Endothelial cell (in vitro differentiated cells): ENCODE data around the gene AP1B1. TPM values are rescaled to one million over a fixed set of nuclear protein-coding genes. Genes with fewer than 3 reads are reported as not detected.

ENCODE experiments used
- DNase-seq: peaks from one replicate; pipeline ENCODE4 v3.0.0; 2021; ENCODE audit warnings: low spot score
- H3K27ac Mint-ChIP-seq: one replicate; pipeline ENCODE4 v1.8.0; 2021; ENCODE audit warnings: mixed read lengths, inconsistent platforms; ENCODE audit not compliant: unreplicated experiment
- H3K27me3 Mint-ChIP-seq: one replicate; pipeline ENCODE4 v1.8.0; 2021; ENCODE audit warnings: mild to moderate bottlenecking, moderate library complexity, mixed read lengths, inconsistent platforms; ENCODE audit not compliant: unreplicated experiment
- H3K36me3 Mint-ChIP-seq: one replicate; pipeline ENCODE4 v1.8.0; 2021; ENCODE audit warnings: mild to moderate bottlenecking, low read depth, mixed read lengths, inconsistent platforms; ENCODE audit not compliant: unreplicated experiment
- H3K4me1 Mint-ChIP-seq: one replicate; pipeline ENCODE4 v1.8.0; 2021; ENCODE audit warnings: mild to moderate bottlenecking, mixed read lengths, inconsistent platforms; ENCODE audit not compliant: unreplicated experiment
- H3K4me3 Mint-ChIP-seq: one replicate; pipeline ENCODE4 v1.8.0; 2021; ENCODE audit warnings: mild to moderate bottlenecking, mixed read lengths, inconsistent platforms; ENCODE audit not compliant: unreplicated experiment
- H3K9me3 Mint-ChIP-seq: one replicate; pipeline ENCODE4 v1.8.0; 2021; ENCODE audit warnings: mixed read lengths, inconsistent platforms; ENCODE audit not compliant: unreplicated experiment
- long read RNA-seq: library from polyadenylated mRNA; unstranded; transcript quantifications from one replicate; pipeline ENCODE4 v2.0.0, GENCODE V29; 2020; ENCODE audit not compliant: unreplicated experiment
- total RNA-seq: library from RNA; stranded (reverse); fragmentation: NEBNext Ultra II Directional; extraction: Animal tissue kit (Norgen Biotek cat#: 25700); gene quantifications from one replicate; pipeline ENCODE4 v1.2.1, GENCODE V29; 2021; ENCODE audit not compliant: unreplicated experiment
- TF ChIP-seq, protein P1 (sequence below): fragments of 200-600 bp; sonication (generic); IDR thresholded peaks from one replicate; pipeline ENCODE4 v1.5.0; 2021; ENCODE audit warnings: antibody characterized with exemption; ENCODE audit not compliant: unreplicated experiment

AP1B1 gene
- total RNA-seq = 316 TPM
- long read RNA-seq, full-length matches to known transcripts = 30 of 72 reads
- long read RNA-seq, partial matches to known transcripts = 28 of 72 reads
- long read RNA-seq, other reads (novel, unspliced or antisense) = 14 of 72 reads

- TF ChIP-seq, protein P1, sequence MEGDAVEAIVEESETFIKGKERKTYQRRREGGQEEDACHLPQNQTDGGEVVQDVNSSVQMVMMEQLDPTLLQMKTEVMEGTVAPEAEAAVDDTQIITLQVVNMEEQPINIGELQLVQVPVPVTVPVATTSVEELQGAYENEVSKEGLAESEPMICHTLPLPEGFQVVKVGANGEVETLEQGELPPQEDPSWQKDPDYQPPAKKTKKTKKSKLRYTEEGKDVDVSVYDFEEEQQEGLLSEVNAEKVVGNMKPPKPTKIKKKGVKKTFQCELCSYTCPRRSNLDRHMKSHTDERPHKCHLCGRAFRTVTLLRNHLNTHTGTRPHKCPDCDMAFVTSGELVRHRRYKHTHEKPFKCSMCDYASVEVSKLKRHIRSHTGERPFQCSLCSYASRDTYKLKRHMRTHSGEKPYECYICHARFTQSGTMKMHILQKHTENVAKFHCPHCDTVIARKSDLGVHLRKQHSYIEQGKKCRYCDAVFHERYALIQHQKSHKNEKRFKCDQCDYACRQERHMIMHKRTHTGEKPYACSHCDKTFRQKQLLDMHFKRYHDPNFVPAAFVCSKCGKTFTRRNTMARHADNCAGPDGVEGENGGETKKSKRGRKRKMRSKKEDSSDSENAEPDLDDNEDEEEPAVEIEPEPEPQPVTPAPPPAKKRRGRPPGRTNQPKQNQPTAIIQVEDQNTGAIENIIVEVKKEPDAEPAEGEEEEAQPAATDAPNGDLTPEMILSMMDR = no peak
- Mint-ChIP-seq H3K4me3 (peak within 1 kb of the TSS; percentile 94), H3K27ac (peak within 1 kb of the TSS; percentile 83), H3K9me3 (no peaks in the 10 kb centered on the region), H3K27me3 (peaks cover 2% of the 10 kb centered on the region), H3K36me3 (peaks cover 22% of the 10 kb centered on the region), H3K4me1 (peaks cover 58% of the 10 kb centered on the region)
- DNase-seq = peak; percentile 88
Measured at GRCh38 chr22:29387921-29388758, at the start of gene AP1B1. Gene AP1B1, minus strand, starts transcription at chr22:29388570. Its CDS starts 21,327 bp downstream, at chr22:29367243.

- Mint-ChIP-seq H3K4me1 (peaks cover 7% of the 10 kb centered on the region), H3K36me3 (no peaks in the 10 kb centered on the region), H3K9me3 (no peaks in the 10 kb centered on the region), H3K27ac (no peak overlapping the region), H3K4me3 (no peak overlapping the region), H3K27me3 (no peaks in the 10 kb centered on the region)
- TF ChIP-seq, protein P1 = no peak
- no peak for DNase-seq
Measured at GRCh38 chr22:29435236-29436136, 47.1 kb upstream of the AP1B1 start.

DNA sequence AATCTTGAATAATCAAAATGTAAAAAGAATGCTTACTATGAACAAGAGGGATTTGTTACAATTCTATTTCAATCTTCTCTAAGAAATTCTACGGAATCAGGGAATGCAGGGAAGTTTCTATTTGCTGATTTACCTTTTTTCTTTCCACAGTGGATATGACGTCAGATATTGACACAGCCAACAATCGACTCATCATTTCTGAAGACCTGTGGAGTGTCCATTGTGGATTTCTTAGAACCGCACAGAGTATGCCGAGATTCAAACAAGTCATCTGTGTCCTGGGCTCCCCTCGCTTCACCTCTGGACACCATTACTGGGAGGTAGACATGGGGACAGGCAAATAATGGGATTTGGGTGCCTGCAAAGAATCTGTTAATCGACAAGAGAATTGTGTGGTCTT is 45.9 kb upstream of the AP1B1 start:
- H3K4me3 Mint-ChIP-seq = no peak overlapping the region
- no peak for DNase-seq
- TF ChIP-seq, protein P1 = no peak
- H3K4me1 Mint-ChIP-seq = peaks cover 7% of the 10 kb centered on the region
- H3K27me3 Mint-ChIP-seq = no peaks in the 10 kb centered on the region
- no peaks in the 10 kb centered on the region for H3K36me3 Mint-ChIP-seq
- H3K27ac Mint-ChIP-seq = no peak overlapping the region
- H3K9me3 Mint-ChIP-seq = no peaks in the 10 kb centered on the region

GRCh38 chr22:29433856-29434255 is 45.5 kb upstream of the AP1B1 start:
- Mint-ChIP-seq H3K4me3 (no peak overlapping the region), H3K27ac (no peak overlapping the region), H3K4me1 (peaks cover 7% of the 10 kb centered on the region), H3K36me3 (no peaks in the 10 kb centered on the region), H3K27me3 (no peaks in the 10 kb centered on the region), H3K9me3 (no peaks in the 10 kb centered on the region)
- TF ChIP-seq, protein P1 = no peak
- no peak for DNase-seq
